ENCODE results near the gene CISTR. TPM values are rescaled to one million over a fixed set of nuclear protein-coding genes. Genes with fewer than 3 reads are reported as not detected.

CISTR gene
- polyA plus RNA-seq, 1 donor from 2014 or later: not detected

- Histone ChIP-seq H3K9me2 (ENCODE audit: insufficient read depth, low read length) (no peaks in the 10 kb centered on the region), H3K9ac (ENCODE audit: low read length) (peak overlapping the region; percentile 68), H3F3A (ENCODE audit: insufficient read depth, low read length, poor library complexity, severe bottlenecking) (peaks cover 20% of the 10 kb centered on the region), H3K79me2 (replicated peaks; ENCODE audit: insufficient read depth, low read length) (no peaks in the 10 kb centered on the region), H4K20me1 (ENCODE audit: insufficient read depth) (no peaks in the 10 kb centered on the region), H3K27me3 (ENCODE audit: insufficient read depth, low read depth, low read length) (peaks cover 22% of the 10 kb centered on the region), H3K27ac (ENCODE audit: low read length) (peak overlapping the region; percentile 95), H3K9me3 (ENCODE audit: low read length) (no peaks in the 10 kb centered on the region), H3K4me2 (ENCODE audit: low read length) (no peak overlapping the region), H3K4me3 (ENCODE audit: low read length) (peak overlapping the region; percentile 51), H2AFZ (ENCODE audit: low read depth, low read length) (no peak overlapping the region), H3K36me3 (ENCODE audit: insufficient read depth, low read length) (no peaks in the 10 kb centered on the region)
- no peak for TF ChIP-seq TAF1 (IDR thresholded peaks at IDR 0.05; ENCODE audit: low read depth)
- TF ChIP-seq RAD21 (conservative IDR thresholded peaks at IDR 0.05): no peak
- no peak for TF ChIP-seq REST (IDR thresholded peaks at IDR 0.05; ENCODE audit: borderline replicate concordance)
- no peak for TF ChIP-seq SMC3 (conservative IDR thresholded peaks at IDR 0.05; ENCODE audit: poor library complexity)
- no peak for TF ChIP-seq CTCF (IDR thresholded peaks at IDR 0.05; ENCODE audit: poor library complexity, severe bottlenecking)
- TF ChIP-seq POLR2AphosphoS5 (IDR thresholded peaks at IDR 0.05): no peak
- TF ChIP-seq EZH2 (IDR thresholded peaks at IDR 0.05; ENCODE audit: borderline replicate concordance, insufficient read depth, low read length, poor library complexity, severe bottlenecking): no peak
Measured at GRCh38 chr12:53749986-53750811, 1.6 kb downstream of the CISTR start.

GRCh38 chr12:53748072-53748840 lies 3.5 kb downstream of the CISTR start:
- Histone ChIP-seq H3K27me3 (ENCODE audit: insufficient read depth, low read depth, low read length) (peaks cover 15% of the 10 kb centered on the region), H3K79me2 (replicated peaks; ENCODE audit: insufficient read depth, low read length) (no peaks in the 10 kb centered on the region), H3K4me2 (ENCODE audit: low read length) (peak overlapping the region; percentile 53), H3K9me2 (ENCODE audit: insufficient read depth, low read length) (no peaks in the 10 kb centered on the region), H3K9ac (ENCODE audit: low read length) (peak overlapping the region; percentile 75), H3K9me3 (ENCODE audit: low read length) (no peaks in the 10 kb centered on the region), H3K36me3 (ENCODE audit: insufficient read depth, low read length) (no peaks in the 10 kb centered on the region), H3K27ac (ENCODE audit: low read length) (peak overlapping the region; percentile 95), H3F3A (ENCODE audit: insufficient read depth, low read length, poor library complexity, severe bottlenecking) (peaks cover 20% of the 10 kb centered on the region), H2AFZ (ENCODE audit: low read depth, low read length) (peak overlapping the region; percentile 47), H4K20me1 (ENCODE audit: insufficient read depth) (no peaks in the 10 kb centered on the region), H3K4me3 (ENCODE audit: low read length) (peak overlapping the region; percentile 60)
- TF ChIP-seq POLR2AphosphoS5 (IDR thresholded peaks at IDR 0.05) (peak; percentile 66), EP300 (conservative IDR thresholded peaks at IDR 0.05; ENCODE audit: poor library complexity, severe bottlenecking) (no peak), CTCF (IDR thresholded peaks at IDR 0.05; ENCODE audit: poor library complexity, severe bottlenecking) (no peak), SMC3 (conservative IDR thresholded peaks at IDR 0.05; ENCODE audit: poor library complexity) (no peak), MXI1 (conservative IDR thresholded peaks at IDR 0.05; ENCODE audit: poor library complexity, severe bottlenecking) (peak; percentile 20), REST (IDR thresholded peaks at IDR 0.05; ENCODE audit: borderline replicate concordance) (peak; percentile 66), RAD21 (conservative IDR thresholded peaks at IDR 0.05) (no peak), EZH2 (IDR thresholded peaks at IDR 0.05; ENCODE audit: borderline replicate concordance, insufficient read depth, low read length, poor library complexity, severe bottlenecking) (no peak), TAF1 (IDR thresholded peaks at IDR 0.05; ENCODE audit: low read depth) (no peak)

Data from neural cell (in vitro differentiated cells).